GM12801 (cell line): Measurements from ENCODE around the gene RB1.

Experiments
- CTCF ChIP-seq: IDR thresholded peaks from one replicate; pipeline ENCODE4 v1.5.1; 2011; ENCODE audit warnings: control low read depth; ENCODE audit not compliant: insufficient read length; ENCODE audit errors: extremely low read depth

Gene RB1

GRCh38 chr13:48303359-48304142 is at the start of gene RB1:
Gene RB1, plus strand, starts transcription at chr13:48303751. Its CDS starts 162 bp downstream, at chr13:48303913.
- TF ChIP-seq CTCF = no peak

GRCh38 chr13:48253849-48254248 is 49.7 kb upstream of the RB1 start:
- TF ChIP-seq CTCF = no peak

GRCh38 chr13:48255090-48255489 is 48.5 kb upstream of the RB1 start:
- no peak for TF ChIP-seq CTCF

- TF ChIP-seq CTCF = no peak
These were observed 47.6 kb upstream of the RB1 start for GRCh38 chr13:48255954-48256353.

GRCh38 chr13:48258002-48258401 is 45.5 kb upstream of the RB1 start:
- TF ChIP-seq CTCF = no peak

- TF ChIP-seq CTCF = no peak
These were observed 45.1 kb upstream of the RB1 start for GRCh38 chr13:48258430-48258829.

GRCh38 chr13:48260970-48261369 is 42.6 kb upstream of the RB1 start:
- TF ChIP-seq CTCF = no peak

GRCh38 chr13:48263196-48263595 is 40.4 kb upstream of the RB1 start:
- TF ChIP-seq CTCF = no peak
